ENCODE data around the gene PTPN6. TPM values are rescaled to one million over a fixed set of nuclear protein-coding genes. Genes with fewer than 3 reads are reported as not detected.

Gene PTPN6
- total and polyA plus RNA-seq, 10 of the 15 experiments (the other 5 are each of a cell fraction or from before 2014, with no cell fraction given): 229 to 457 (median 370) TPM

GRCh38 chr12:7004287-7004803, 53.2 kb downstream of the PTPN6 start (continued):
- TF ChIP-seq MEF2B (IDR thresholded peaks at IDR 0.05; ENCODE audit: partially characterized antibody, poor library complexity, severe bottlenecking): no peak

- H3K36me3 ChIP-seq (ENCODE audit: control insufficient read depth in 2 of 2, insufficient read depth in 2 of 2, low read length in 1 of 2): peaks cover 0 to 17% of the 10 kb centered on the region in 2 experiments; a peak in 2 of 4 replicates
- no peaks in the 10 kb centered on the region for H3K4me1 ChIP-seq (ENCODE audit: control insufficient read depth, insufficient read depth, low read length)
- no TSS peak for BruUV-seq (replicated peaks)
These were observed 53.7 kb downstream of the PTPN6 start for GRCh38 chr12:7004840-7005239.

GRCh38 chr12:7005311-7005710, 54.2 kb downstream of the PTPN6 start:
- Histone ChIP-seq H4K20me1 (ENCODE audit: control insufficient read depth, insufficient read depth) (no peaks in the 10 kb centered on the region), H2AFZ (ENCODE audit: control insufficient read depth, low read depth, low read length) (no peak overlapping the region), H3K79me2 (ENCODE audit: control insufficient read depth, insufficient read depth, low read length) (no peaks in the 10 kb centered on the region), H3K9me3 (replicated peaks; ENCODE audit: control insufficient read depth, insufficient read depth, low read length) (no peaks in the 10 kb centered on the region), H3K9ac (ENCODE audit: control insufficient read depth, insufficient read depth, low read length) (no peak overlapping the region), H3K27ac (ENCODE audit: control insufficient read depth, insufficient read depth) (no peak overlapping the region), H3K4me2 (ENCODE audit: control insufficient read depth, insufficient read depth) (no peak overlapping the region), H3K36me3 (ENCODE audit: control insufficient read depth in 2 of 2, insufficient read depth in 2 of 2, low read length in 1 of 2) (peaks cover 0 to 21% of the 10 kb centered on the region in 2 experiments; a peak in 2 of 4 replicates), H3K4me1 (ENCODE audit: control insufficient read depth, insufficient read depth, low read length) (no peaks in the 10 kb centered on the region), H3K4me3 (no peak overlapping the region), H3K27me3 (replicated peaks in 1 of 2; ENCODE audit: control insufficient read depth in 2 of 2, insufficient read depth in 2 of 2, low read length in 1 of 2) (no peaks in the 10 kb centered on the region)
- ChIA-PET CTCF (interaction anchor here (0.7 to 2.2 kb wide), 4 partner anchors 12 to 107 kb away, joined by 3 to 7 read pairs (median 4); partner anchors contain the start of gene LPCAT3), RAD21 (ENCODE audit: unreplicated experiment) (no interaction called here), POLR2A (interaction anchor here (2.0 kb wide), 1 partner anchor 12 kb away, joined by 10 read pairs; the partner anchor contains the start of gene LPCAT3), SMC1A (ENCODE audit: uncharacterized antibody, unreplicated experiment) (interaction anchor here (1.0 to 2.3 kb wide), 5 partner anchors 9 to 19 kb away, joined by 3 to 7 read pairs (median 5); partner anchors contain the start of gene LPCAT3)
- FAIRE-seq: peak; percentile 47
- WGBS (ENCODE audit: insufficient coverage, insufficient replicate concordance, low lambda C conversion rate, missing lambda C conversion rate): 54% methylated on average over 2 of the region's 2 CpGs
- intact Hi-C loops (cut with micrococcal nuclease; ENCODE audit: unreplicated experiment) (no loop called here), in situ Hi-C loops (cut with MboI) (no loop called here)
- DNase-seq (ENCODE audit: low read depth, low spot score): no peak
- TF ChIP-seq SPI1 (IDR thresholded peaks at IDR 0.05; ENCODE audit: borderline replicate concordance, insufficient read depth, low read depth, low read length) (peak; percentile 7; the same call in 1 of the 2 replicates), ZNF207 (IDR thresholded peaks at IDR 0.05; ENCODE audit: borderline replicate concordance) (no peak), ZBTB4 (CRISPR knock-in tag; IDR thresholded peaks at IDR 0.05) (no peak), BHLHE40 (IDR thresholded peaks at IDR 0.05; ENCODE audit: borderline replicate concordance in 1 of 2, low read depth in 2 of 2, low read length in 1 of 2) (no peak), MTA2 (IDR thresholded peaks at IDR 0.05; ENCODE audit: low read depth) (no peak)
- no TSS peak for BruUV-seq (replicated peaks)
- no peak for ATAC-seq

More at GRCh38 chr12:7004840-7005239, 53.7 kb downstream of the PTPN6 start:
- H3K27ac ChIP-seq (ENCODE audit: control insufficient read depth, insufficient read depth): no peak overlapping the region
- intact Hi-C loops (cut with micrococcal nuclease; ENCODE audit: unreplicated experiment) (no loop called here), in situ Hi-C loops (cut with MboI) (no loop called here)
- H3K27me3 ChIP-seq (replicated peaks in 1 of 2; ENCODE audit: control insufficient read depth in 2 of 2, insufficient read depth in 2 of 2, low read length in 1 of 2): no peaks in the 10 kb centered on the region
- ChIA-PET SMC1A (ENCODE audit: uncharacterized antibody, unreplicated experiment) (interaction anchor here (1.2 to 2.3 kb wide), 4 partner anchors 8 to 19 kb away, joined by 3 to 7 read pairs (median 5); no protein-coding TSS in a partner anchor), POLR2A (interaction anchor here (2.0 kb wide), 1 partner anchor 13 kb away, joined by 10 read pairs; the partner anchor contains the start of gene LPCAT3), RAD21 (ENCODE audit: unreplicated experiment) (no interaction called here), CTCF (interaction anchor here (0.7 to 2.2 kb wide), 4 partner anchors 11 to 108 kb away, joined by 3 to 7 read pairs (median 4); partner anchors contain the start of gene LPCAT3)
- no peak for ATAC-seq
- no peak for FAIRE-seq
- no peak overlapping the region for H3K4me2 ChIP-seq (ENCODE audit: control insufficient read depth, insufficient read depth)
- TF ChIP-seq ZNF384 (IDR thresholded peaks at IDR 0.05; ENCODE audit: borderline replicate concordance, low read depth, low read length) (no peak), ZBED1 (IDR thresholded peaks at IDR 0.05; ENCODE audit: borderline replicate concordance) (no peak)
- no peak for DNase-seq (ENCODE audit: low read depth, low spot score)
- no peaks in the 10 kb centered on the region for H3K9me3 ChIP-seq (replicated peaks; ENCODE audit: control insufficient read depth, insufficient read depth, low read length)
- no peaks in the 10 kb centered on the region for H4K20me1 ChIP-seq (ENCODE audit: control insufficient read depth, insufficient read depth)
- H3K79me2 ChIP-seq (ENCODE audit: control insufficient read depth, insufficient read depth, low read length): no peaks in the 10 kb centered on the region
- no peak overlapping the region for H2AFZ ChIP-seq (ENCODE audit: control insufficient read depth, low read depth, low read length)
- 100% methylated on average over 2 of the region's 2 CpGs for WGBS (ENCODE audit: insufficient coverage, insufficient replicate concordance, low lambda C conversion rate, missing lambda C conversion rate)
- no peak overlapping the region for H3K9ac ChIP-seq (ENCODE audit: control insufficient read depth, insufficient read depth, low read length)
- no peak overlapping the region for H3K4me3 ChIP-seq

Data from GM12878 (cell line).